HG03097 (cell line): ENCODE results near the gene MTX1.
"Not testable (repeated sequence)": the region's sequence is repeated elsewhere in the genome, so short reads cannot be mapped to it uniquely, and the experiment has no call there.

Experiments
- ATAC-seq: cut with Tn5 transposase; IDR thresholded peaks from one replicate; pipeline ENCODE4 v1.9.1; 2021; ENCODE audit not compliant: unreplicated experiment, low FRiP score

The MTX1 gene, protein sequence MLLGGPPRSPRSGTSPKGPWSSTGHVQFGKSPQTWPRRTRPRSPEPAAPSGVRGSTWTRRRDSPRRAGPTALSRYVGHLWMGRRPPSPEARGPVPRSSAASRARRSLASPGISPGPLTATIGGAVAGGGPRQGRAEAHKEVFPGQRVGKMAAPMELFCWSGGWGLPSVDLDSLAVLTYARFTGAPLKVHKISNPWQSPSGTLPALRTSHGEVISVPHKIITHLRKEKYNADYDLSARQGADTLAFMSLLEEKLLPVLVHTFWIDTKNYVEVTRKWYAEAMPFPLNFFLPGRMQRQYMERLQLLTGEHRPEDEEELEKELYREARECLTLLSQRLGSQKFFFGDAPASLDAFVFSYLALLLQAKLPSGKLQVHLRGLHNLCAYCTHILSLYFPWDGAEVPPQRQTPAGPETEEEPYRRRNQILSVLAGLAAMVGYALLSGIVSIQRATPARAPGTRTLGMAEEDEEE

DNA sequence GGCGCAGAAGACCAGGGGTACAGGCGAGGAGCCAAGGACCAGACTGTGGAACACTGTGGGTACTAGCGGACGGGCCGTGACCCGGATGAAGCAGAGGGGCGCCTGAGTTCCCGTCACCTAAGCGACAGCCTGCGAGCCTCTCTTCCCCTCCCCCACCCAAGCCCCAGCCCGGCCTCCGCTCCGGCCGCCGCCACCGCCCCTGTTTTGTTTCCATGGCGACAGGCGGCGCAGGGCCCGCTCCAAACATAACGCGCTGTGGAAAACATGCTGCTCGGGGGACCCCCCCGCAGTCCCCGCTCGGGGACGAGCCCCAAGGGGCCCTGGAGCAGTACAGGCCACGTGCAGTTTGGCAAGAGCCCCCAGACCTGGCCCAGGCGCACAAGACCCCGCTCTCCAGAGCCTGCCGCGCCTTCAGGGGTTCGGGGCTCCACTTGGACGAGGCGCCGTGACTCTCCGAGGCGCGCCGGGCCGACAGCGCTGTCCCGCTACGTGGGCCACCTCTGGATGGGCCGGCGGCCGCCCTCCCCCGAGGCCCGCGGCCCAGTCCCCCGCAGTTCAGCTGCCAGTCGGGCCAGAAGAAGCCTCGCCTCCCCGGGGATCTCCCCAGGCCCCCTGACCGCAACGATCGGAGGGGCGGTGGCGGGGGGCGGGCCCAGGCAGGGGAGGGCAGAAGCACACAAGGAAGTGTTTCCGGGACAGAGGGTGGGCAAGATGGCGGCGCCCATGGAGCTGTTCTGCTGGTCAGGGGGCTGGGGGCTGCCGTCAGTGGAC lies at the start of gene MTX1:
Gene MTX1, plus strand, starts transcription at position 155 of the 771 bp plus-strand sequence. Its CDS starts 110 bp downstream, at position 265.
- ATAC-seq, result peak; percentile 52

GRCh38 chr1:155158991-155159390 lies 49.5 kb upstream of the MTX1 start:
- no peak for ATAC-seq

DNA sequence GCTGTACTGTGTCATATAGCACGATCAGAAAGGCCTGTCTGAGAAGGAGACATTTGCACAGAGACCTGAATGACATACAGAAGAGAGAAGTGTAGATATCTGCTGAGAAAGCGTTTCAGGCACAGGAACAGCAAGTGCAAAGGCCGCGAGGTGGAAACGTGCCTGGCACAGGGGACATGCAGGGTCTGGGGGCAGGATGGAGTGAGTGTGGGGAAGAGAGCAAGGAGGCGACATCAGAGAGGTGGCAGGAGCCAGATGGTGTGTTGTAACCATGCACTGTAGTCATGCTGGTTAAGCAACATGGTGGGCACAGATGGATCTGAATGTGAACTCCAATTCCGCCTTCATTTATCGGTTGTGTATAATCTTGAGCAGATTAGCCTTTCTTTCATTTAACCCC lies 48.4 kb upstream of the MTX1 start:
- ATAC-seq, result no peak

GRCh38 chr1:155162631-155163030 lies 45.9 kb upstream of the MTX1 start:
- not testable (repeated sequence) for ATAC-seq

DNA sequence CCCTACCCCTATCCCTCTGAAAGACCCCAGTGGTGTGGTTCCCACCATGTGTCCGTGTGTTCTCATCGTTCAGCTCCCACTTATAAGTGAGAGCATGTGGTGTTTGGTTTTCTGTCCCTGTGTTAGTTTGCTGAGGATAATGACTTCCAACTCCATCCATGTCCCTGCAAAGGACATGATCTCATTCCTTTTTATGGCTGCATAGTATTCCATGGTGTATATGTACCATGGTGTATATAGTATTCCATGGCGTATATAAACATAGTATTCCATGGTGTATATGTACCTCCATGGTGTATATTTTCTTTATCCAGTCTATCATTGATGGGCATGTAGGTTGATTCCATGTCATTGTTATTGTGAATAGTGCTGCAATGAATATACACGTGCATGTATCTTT lies 44.7 kb upstream of the MTX1 start:
- ATAC-seq, result not testable (repeated sequence)

DNA sequence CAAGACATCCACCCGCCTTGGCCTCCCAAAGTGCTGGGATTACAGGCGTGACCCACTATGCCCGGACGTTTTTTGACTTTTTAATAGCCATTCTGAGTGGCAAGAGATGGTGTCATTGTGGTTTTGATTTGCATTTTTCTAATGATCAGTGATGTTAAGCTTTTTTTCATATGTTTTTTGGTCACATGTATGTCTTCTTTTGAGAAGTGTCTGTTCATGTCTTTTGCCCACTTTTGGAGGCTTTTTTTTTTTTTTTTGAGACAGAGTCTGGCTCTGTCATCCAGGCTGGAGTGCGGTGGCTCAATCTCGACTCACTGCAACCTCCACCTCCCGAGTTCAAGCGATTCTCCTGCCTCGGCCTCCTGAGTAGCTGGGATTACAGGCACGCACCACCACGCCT lies 43.9 kb upstream of the MTX1 start:
- ATAC-seq, result not testable (repeated sequence)

DNA sequence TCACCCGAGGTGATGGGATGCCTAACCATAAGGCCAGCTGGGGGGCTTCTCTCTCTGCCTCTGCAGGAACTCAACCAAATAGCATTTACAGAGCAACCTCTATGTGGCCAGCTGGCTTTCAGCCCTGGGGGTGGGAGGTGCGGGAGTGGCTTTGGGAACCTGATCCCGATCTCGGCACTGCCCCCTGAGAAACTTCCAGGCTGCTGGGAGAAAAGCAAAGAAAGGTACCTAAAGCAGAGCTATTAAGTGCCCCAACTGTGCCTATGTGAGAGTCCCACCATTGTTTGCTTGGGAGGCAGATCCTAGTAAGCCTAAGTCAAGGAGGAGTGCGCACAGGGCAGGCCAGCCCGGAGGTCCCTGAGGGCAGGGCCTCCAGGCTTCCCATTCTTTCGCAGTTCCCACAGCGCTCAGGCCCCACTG lies 42.4 kb upstream of the MTX1 start:
- no peak for ATAC-seq

- ATAC-seq, result no peak
These were observed 41.9 kb upstream of the MTX1 start for GRCh38 chr1:155166471-155167165.

GRCh38 chr1:155167166-155168104 lies 41.1 kb upstream of the MTX1 start:
- no peak for ATAC-seq

- ATAC-seq, result not testable (repeated sequence)
These were observed 40.4 kb upstream of the MTX1 start for GRCh38 chr1:155168105-155168445.

DNA sequence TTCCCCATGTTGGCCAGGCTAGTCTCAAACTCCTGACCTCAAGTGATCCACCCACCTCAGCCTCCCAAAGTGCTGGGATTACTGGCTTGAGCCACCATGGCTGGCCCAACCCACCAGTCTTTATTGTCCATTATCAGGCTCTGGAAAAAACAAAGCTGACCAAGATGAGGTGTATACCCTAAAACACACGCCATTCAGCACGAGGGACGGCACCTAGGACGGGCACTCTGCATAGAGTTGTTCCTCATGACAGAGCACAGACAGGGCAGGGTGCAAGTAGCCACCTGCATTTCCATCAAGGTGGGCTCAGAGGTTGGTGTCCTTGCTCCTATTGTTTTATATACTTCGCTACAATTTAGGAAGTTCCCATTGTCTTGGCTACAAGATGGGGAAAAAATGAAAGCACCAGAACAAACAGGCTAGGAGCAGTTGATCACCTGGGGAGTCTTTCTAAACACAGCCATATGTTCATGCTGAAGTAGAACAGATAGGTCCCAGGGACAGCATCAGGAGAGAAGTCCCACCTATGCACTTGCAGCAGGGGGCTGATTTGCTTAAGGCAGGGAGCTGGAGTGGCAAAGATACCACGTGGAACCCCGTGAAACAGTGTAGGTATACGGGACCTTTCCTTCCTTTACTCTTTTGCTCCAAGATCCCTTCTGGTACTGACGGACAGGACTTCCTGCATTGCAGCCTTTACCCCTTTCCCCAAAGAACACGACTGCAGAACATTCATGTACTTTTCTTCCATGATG lies 39.9 kb upstream of the MTX1 start:
- ATAC-seq, result no peak

DNA sequence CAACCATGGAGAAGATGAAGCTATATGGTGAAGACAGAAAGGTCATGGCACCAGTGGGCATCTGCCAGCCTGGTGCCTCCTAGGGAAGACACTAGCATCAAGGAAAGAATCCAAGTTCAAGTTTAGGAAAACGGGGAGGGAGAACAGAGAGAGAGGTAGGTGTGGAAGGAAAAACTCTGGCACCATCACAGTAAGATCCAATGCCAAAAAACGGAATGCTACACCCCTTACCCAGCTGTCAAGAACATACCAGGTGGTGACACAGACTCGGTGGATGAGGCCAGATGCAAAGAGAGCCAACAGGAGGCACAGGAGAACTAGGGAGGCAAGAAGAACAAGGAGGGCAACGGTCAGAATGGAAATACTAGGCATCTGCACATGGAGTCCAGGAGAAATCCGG lies 39.0 kb upstream of the MTX1 start:
- ATAC-seq, result no peak

DNA sequence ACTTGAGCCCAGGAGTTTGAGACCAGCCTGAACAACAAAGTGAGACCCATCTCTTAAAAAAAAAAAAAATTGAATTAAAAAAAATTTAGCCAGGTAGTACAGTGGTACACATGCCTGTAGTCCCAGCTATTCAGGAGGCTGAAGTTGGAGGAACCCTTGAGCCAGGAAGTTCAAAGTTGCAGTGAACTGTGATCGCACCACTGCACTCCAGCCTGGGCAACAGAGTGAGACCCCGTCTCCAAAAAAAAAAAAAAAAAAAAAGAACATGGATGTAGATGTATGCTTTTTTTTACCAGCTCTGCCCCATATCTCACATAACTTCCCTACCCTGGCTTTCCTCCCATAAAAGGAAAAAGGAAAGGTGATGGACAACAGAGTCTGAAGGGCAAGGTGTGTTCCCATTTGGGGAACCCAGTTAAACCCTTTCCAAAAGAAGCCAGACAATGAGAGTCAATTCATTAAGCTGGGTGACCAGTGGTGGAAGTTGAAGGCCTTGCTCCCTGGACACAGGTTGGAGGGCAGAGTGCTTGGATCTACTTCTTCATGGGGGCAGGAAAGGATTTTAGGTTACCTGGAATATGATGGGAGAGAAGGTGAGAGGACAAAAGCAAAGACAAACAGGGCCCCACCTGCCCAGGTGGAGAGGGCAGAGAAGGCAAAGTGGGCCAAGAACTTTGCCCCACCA lies 38.3 kb upstream of the MTX1 start:
- ATAC-seq, result no peak

DNA sequence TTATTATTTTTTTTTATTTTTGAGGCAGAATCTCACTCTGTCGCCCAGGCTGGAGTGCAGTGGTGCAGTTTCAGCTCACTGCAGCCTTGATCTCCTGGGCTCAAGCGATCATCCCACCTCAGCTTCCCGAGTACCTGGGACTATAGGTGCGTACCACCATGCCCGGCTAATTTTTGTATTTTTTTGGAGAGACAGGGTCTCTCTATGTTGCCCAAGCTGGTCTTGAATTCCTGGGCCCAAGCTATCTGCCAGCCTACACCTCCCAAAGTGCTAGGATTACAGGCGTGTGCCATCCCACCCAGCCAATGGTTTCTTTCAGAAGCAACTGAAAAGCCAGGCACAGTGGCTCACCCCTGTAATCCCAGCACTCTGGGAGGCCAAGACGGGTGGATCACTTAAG lies 37.7 kb upstream of the MTX1 start:
- no peak for ATAC-seq

DNA sequence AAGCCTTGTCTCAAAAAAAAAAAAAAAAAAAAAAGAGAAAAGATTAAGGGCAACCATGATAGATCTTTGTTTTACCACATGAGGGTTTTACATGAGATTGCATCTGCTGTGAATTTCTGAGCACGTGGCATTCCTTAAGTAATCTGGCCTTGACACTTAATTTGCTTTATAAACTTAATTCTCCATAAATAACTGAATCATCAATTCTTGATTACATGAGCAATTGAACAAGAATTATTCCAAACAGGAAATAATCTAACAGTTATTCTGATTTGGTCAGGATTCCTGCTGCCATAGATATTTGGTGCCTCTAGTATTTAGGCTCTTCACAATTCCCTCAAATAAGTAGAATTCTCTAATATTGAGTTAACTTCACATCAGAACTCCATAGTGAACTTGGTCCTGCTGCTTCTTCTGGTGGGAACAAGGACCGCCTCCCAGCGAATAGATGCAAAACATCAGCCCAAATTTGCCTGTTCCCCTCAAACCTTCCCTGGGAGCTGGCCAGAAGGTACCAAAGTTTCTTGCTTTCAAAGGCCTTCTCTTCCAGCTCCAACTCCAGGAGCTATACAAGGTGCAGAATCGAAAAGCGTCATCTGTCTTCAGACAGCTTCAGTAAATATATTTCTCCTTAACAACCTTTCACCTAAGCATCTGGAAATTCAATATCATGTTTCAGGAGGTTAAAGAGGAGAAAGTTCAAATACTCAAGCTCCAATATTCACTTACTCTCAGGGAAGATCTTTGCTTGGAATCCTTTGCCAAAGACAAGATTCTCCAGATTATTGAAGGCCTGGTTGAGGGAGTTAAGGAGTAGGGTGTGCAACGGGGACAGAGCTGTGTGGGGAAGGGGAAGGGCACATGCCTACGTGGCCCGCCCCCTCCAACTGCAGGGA lies 36.4 kb upstream of the MTX1 start:
- ATAC-seq, result no peak

GRCh38 chr1:155172732-155173477 lies 35.6 kb upstream of the MTX1 start, which contains the start of gene KRTCAP2:
Gene KRTCAP2, minus strand, starts transcription at chr1:155173304. Its CDS starts 80 bp downstream, at chr1:155173224.
- ATAC-seq, result peak; percentile 73
